HepG2 (cell line): Measurements from ENCODE around the gene RAB40A. TPM values are rescaled to one million over a fixed set of nuclear protein-coding genes. Genes with fewer than 3 reads are reported as not detected.

Experiments
- ATAC-seq: fragments of 200-7000 bp; cut with Tn5 transposase; 3 replicates; pipeline ENCODE4 v1.9.1; 2020; ENCODE audit warnings: mild to moderate bottlenecking, moderate library complexity
- BruUV-seq: library from RNA; stranded (reverse); fragments of 400-500 nt; replicated peaks from 2 replicates; lab custom pipeline; 2021; lab: Mats Ljungman, UMichigan
- CTCF ChIA-PET: fragments of 300-600 bp; formaldehyde crosslinking; extraction: SDS; loops from one replicate; lab custom pipeline; 2021; ENCODE audit warnings: low total read pairs, inconsistent platforms, low intra/inter-chr PET ratio; lab: Yijun Ruan, JAX
- POLR2A ChIA-PET: fragments of 350-600 bp; sonication (Branson Sonifier 250); formaldehyde crosslinking; loops from one replicate; lab custom pipeline; 2020; ENCODE audit warnings: antibody characterized with exemption, inconsistent platforms; lab: Yijun Ruan, JAX
- DNase-seq: peaks from one replicate; pipeline ENCODE4 v3.0.0-alpha.2; 2015; ENCODE audit warnings: low spot score
- FAIRE-seq: peaks from 3 replicates; lab custom pipeline; 2011; peaks lifted over from hg19 to GRCh38; lab: Jason Lieb, UNC
- H2AFZ ChIP-seq: one replicate; pipeline ENCODE4 v1.6.1; 2011; ENCODE audit warnings: low read length, inconsistent platforms
- H3K27ac ChIP-seq: fragments of 300-600 bp; 3 replicates; pipeline ENCODE4 v1.8.0; 2011; ENCODE audit warnings: mixed run types, mild to moderate bottlenecking, mixed read lengths, low read length, inconsistent platforms; ENCODE audit not compliant: insufficient read depth; ENCODE audit errors: extremely low read length
- H3K27me3 ChIP-seq, 2 experiments: fragments of 200-600 bp in 1 of 2; 2 replicates in 1 of 2; 3 replicates in 1 of 2; pipeline versions ENCODE4 v1.6.0 to v1.8.0; 2011; ENCODE audit warnings: low read length in 2 of 2, mild to moderate bottlenecking in 2 of 2, moderate library complexity in 2 of 2, inconsistent platforms in 1 of 2; ENCODE audit not compliant: insufficient read depth in 2 of 2, control insufficient read depth in 1 of 2
- H3K36me3 ChIP-seq, 2 experiments: fragments of 200-600 bp in 1 of 2; replicated peaks in 1 of 2; 2 replicates in 1 of 2; 3 replicates in 1 of 2; pipeline versions ENCODE4 v1.5.1 to v1.8.0; 2011; ENCODE audit warnings: low read length in 2 of 2, inconsistent platforms in 1 of 2; ENCODE audit not compliant: insufficient read depth in 2 of 2, control insufficient read depth in 1 of 2
- H3K4me1 ChIP-seq: 2 replicates; pipeline ENCODE4 v1.5.1; 2012; ENCODE audit warnings: low read length, inconsistent platforms; ENCODE audit not compliant: insufficient read depth
- H3K4me2 ChIP-seq: 2 replicates; pipeline ENCODE4 v1.6.0; 2011; ENCODE audit warnings: low read depth, low read length, inconsistent platforms
- H3K4me3 ChIP-seq, 3 experiments: fragments of 200-600 bp in 1 of 3; sonication (generic), shearing (Covaris generic) in 1 of 3; replicated peaks in 1 of 3; 2 replicates each; pipeline ENCODE4 v1.5.1; 2011 to 2016; ENCODE audit warnings: low read length in 3 of 3, inconsistent platforms in 2 of 3, low read depth in 2 of 3, mild to moderate bottlenecking in 2 of 3, control low read depth in 1 of 3, mixed read lengths in 1 of 3; ENCODE audit not compliant: insufficient read depth in 1 of 3
- H3K79me2 ChIP-seq: one replicate; pipeline ENCODE4 v1.6.1; 2011; ENCODE audit warnings: low read length, inconsistent platforms; ENCODE audit not compliant: insufficient read depth
- H3K9ac ChIP-seq: 2 replicates; pipeline ENCODE4 v1.6.0; 2011; ENCODE audit warnings: mild to moderate bottlenecking, low read depth, low read length, inconsistent platforms; ENCODE audit not compliant: insufficient read depth
- H3K9me3 ChIP-seq: 2 replicates; pipeline ENCODE4 v1.5.1; 2012; ENCODE audit warnings: mild to moderate bottlenecking, low read length
- H4K20me1 ChIP-seq: 2 replicates; pipeline ENCODE4 v1.6.0; 2011; ENCODE audit warnings: inconsistent platforms, mild to moderate bottlenecking, low read length, moderate library complexity; ENCODE audit not compliant: insufficient read depth
- BCLAF1 ChIP-seq: fragments of 450-650 bp; IDR thresholded peaks from 2 replicates; pipeline ENCODE4 v1.6.1; 2017; ENCODE audit warnings: mild to moderate bottlenecking
- ZMAT5 ChIP-seq: sonication (generic); formaldehyde crosslinking; IDR thresholded peaks from 2 replicates; pipeline ENCODE4 v1.5.0; 2020; ENCODE audit warnings: mild to moderate bottlenecking, low read depth, missing genetic modification reagents, borderline replicate concordance
- ZNF710 ChIP-seq: sonication (generic); formaldehyde crosslinking; IDR thresholded peaks from 2 replicates; pipeline ENCODE4 v1.5.0; 2020; ENCODE audit warnings: mild to moderate bottlenecking, missing genetic modification reagents, borderline replicate concordance
- in situ Hi-C: cut with HindIII; loops from 2 replicates; pipeline ENCODE4 v1.10.0; 2017; ENCODE audit warnings: low pct_unique_long_range_greater_than_20kb; ENCODE audit not compliant: extremely low pct_ligation_motif_present
- intact Hi-C: fragments of 100-400 bp; cut with micrococcal nuclease; formaldehyde crosslinking; loops from one replicate; pipeline ENCODE4 v1.10.0; 2022; ENCODE audit not compliant: unreplicated experiment
- polyA plus RNA-seq, 8 experiments: library from polyadenylated mRNA; depleted of rRNA in 3 of 8; stranded (reverse) in 7 of 8; unstranded in 1 of 8; fragments of >200 nt; fragmentation: Illumina TruSeq in 4 of 8; extraction: Trizol in 4 of 8; gene quantifications; 2 replicates each; pipeline versions ENCODE4 v1.2.1 to v1.2.3, GENCODE V29; 2011 to 2016; ENCODE audit warnings: low read depth in 4 of 8, missing spikeins in 1 of 8, mixed read lengths in 1 of 8; ENCODE audit not compliant: insufficient read depth in 1 of 8
- total RNA-seq, 5 experiments: library from RNA; depleted of rRNA; stranded (reverse); fragments of >200 nt; fragmentation: Illumina TruSeq; extraction: Trizol; gene quantifications; 2 replicates each; pipeline ENCODE4 v1.2.3, GENCODE V29; 2016; ENCODE audit warnings: low read depth in 1 of 5

The RAB40A gene
- total and polyA plus RNA-seq, 2 of the 13 experiments (the other 11 are each of a cell fraction or from before 2014, with no cell fraction given): 0.11 TPM; not detected in 1

GRCh38 chrX:103536732-103537131 lies 17.4 kb upstream of the RAB40A start:
- no peaks in the 10 kb centered on the region for H3K27me3 ChIP-seq
- no peak overlapping the region for H3K4me3 ChIP-seq
- no peaks in the 10 kb centered on the region for H3K36me3 ChIP-seq
- no peak overlapping the region for H2AFZ ChIP-seq
- in situ Hi-C loops: loop anchor here (25.0 kb wide), 2 partner anchors 276 to 576 kb away; partner anchors contain the start of gene ZCCHC18
- BruUV-seq: no TSS peak
- H3K4me2 ChIP-seq: no peak overlapping the region
- DNase-seq (no peak), ATAC-seq (no peak), FAIRE-seq (no peak)
- H3K9me3 ChIP-seq: no peaks in the 10 kb centered on the region
- intact Hi-C loops: no loop called here
- H3K4me1 ChIP-seq: no peaks in the 10 kb centered on the region
- H3K27ac ChIP-seq: no peak overlapping the region
- POLR2A ChIA-PET: no interaction called here
- no peaks in the 10 kb centered on the region for H4K20me1 ChIP-seq
- no peaks in the 10 kb centered on the region for H3K79me2 ChIP-seq
- CTCF ChIA-PET: interaction anchor here (1.3 kb wide), 1 partner anchor 93 kb away, joined by 4 read pairs; no protein-coding TSS in a partner anchor
- TF ChIP-seq BCLAF1 (no peak), ZNF710 (CRISPR knock-in tag) (no peak), ZMAT5 (CRISPR knock-in tag) (no peak)
- no peak overlapping the region for H3K9ac ChIP-seq
